ENCODE data around the gene CC2D1B. TPM values are rescaled to one million over a fixed set of nuclear protein-coding genes. Genes with fewer than 3 reads are reported as not detected.

Gene CC2D1B
- total RNA-seq, 1 experiment from 2014 or later = 29.5 TPM

DNA sequence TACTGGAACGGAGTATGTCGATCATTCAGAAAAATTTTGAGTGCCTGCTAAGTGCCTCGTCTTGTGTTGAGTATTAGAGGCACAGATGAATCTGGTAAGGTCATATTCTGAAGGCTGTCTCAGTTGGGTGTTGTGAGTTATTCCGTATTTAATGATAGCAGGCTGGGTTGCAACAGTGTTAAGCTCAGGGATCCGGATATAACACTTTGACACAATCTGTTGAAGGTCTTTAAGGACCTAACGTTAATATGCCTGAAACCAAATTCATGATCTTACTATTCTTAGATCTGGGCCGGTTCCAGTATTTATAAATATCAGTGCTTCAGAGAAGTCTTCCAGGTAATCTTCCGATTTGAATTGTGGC, 39.0 kb upstream of the CC2D1B start:
- DNase-seq (ENCODE audit: unreplicated experiment) = no peak
- POLR2A ChIA-PET = interaction anchor here (0.7 to 5.2 kb wide), 27 partner anchors 9 to 350 kb away, joined by 3 to 46 read pairs (median 6); partner anchors contain the start of genes CC2D1B, COA7, TXNDC12 and ZFYVE9
- H3K4me3 Mint-ChIP-seq (ENCODE audit: unreplicated experiment) = peak overlapping the region; percentile 100
- TF ChIP-seq, protein P1, sequence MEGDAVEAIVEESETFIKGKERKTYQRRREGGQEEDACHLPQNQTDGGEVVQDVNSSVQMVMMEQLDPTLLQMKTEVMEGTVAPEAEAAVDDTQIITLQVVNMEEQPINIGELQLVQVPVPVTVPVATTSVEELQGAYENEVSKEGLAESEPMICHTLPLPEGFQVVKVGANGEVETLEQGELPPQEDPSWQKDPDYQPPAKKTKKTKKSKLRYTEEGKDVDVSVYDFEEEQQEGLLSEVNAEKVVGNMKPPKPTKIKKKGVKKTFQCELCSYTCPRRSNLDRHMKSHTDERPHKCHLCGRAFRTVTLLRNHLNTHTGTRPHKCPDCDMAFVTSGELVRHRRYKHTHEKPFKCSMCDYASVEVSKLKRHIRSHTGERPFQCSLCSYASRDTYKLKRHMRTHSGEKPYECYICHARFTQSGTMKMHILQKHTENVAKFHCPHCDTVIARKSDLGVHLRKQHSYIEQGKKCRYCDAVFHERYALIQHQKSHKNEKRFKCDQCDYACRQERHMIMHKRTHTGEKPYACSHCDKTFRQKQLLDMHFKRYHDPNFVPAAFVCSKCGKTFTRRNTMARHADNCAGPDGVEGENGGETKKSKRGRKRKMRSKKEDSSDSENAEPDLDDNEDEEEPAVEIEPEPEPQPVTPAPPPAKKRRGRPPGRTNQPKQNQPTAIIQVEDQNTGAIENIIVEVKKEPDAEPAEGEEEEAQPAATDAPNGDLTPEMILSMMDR (IDR thresholded peaks at IDR 0.05; ENCODE audit: unreplicated experiment) = no peak
- H3K9me3 Mint-ChIP-seq (ENCODE audit: unreplicated experiment) = no peaks in the 10 kb centered on the region
- CTCF ChIA-PET = interaction anchor here (0.6 to 1.5 kb wide), 9 partner anchors 9 to 347 kb away, joined by 3 to 4 read pairs (median 3); no protein-coding TSS in a partner anchor
- H3K27me3 Mint-ChIP-seq (ENCODE audit: insufficient read depth, unreplicated experiment) = no peaks in the 10 kb centered on the region
- intact Hi-C loops (cut with micrococcal nuclease) = loop anchor here (1.0 to 5.0 kb wide), 5 partner anchors 38 to 281 kb away; partner anchors contain the start of genes CC2D1B and TUT4
- peaks cover 57% of the 10 kb centered on the region for H3K36me3 Mint-ChIP-seq (ENCODE audit: insufficient read depth, unreplicated experiment)
- H3K27ac Mint-ChIP-seq (ENCODE audit: low read depth, unreplicated experiment) = peak overlapping the region; percentile 97
- BruUV-seq (replicated peaks) = no TSS peak
- H3K4me1 Mint-ChIP-seq (ENCODE audit: insufficient read depth, unreplicated experiment) = peaks cover 7% of the 10 kb centered on the region

DNA sequence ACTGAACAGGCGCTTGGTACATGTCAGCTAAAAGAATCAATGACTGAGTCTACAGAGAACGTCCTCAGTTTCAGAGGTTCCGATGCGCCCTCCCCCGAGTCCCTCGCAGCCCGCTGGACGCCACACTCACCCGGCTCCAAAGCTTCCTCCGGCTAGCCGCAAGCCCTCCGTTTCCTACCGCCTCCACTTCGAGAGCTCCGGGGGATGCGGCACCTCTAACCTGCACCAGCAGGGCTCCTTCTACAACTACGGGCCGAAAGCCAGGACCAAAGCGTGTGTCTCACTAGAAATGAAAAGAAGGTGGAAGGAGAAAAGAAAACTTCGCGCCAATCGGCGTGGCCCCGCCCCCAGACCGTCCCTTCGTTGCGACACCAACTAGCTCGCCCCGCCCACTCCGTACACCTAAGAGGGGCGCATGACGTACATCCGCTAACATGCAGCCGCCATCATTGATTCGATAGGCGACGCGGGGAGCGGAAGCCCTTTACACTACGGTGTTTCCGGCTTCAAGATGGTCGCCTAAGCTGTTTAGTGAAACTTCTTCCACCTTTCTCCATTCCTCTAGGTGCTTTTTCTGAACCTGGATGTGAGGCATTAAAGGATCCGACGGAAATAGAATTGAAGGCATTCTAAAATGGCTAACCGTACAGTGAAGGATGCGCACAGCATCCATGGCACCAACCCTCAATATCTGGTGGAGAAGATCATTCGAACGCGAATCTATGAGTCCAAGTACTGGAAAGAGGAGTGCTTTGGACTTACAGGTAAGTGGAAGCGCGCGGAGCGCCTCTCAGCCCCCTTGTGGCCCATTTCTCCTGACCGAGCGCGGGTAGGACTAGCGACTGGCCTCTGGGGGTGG, 38.3 kb upstream of the CC2D1B start, which contains the start of the genes ORC1 and PRPF38A:
ORC1 (minus strand) TSS at position 308 of the 859 bp plus-strand sequence. CDS start 2,200 bp downstream, outside the sequence.
PRPF38A (plus strand) TSS at position 487 of the 859 bp plus-strand sequence; CDS start at position 635, 148 bp downstream.
- POLR2A ChIA-PET = interaction anchor here (0.7 to 5.2 kb wide), 28 partner anchors 10 to 371 kb away, joined by 3 to 46 read pairs (median 6); partner anchors contain the start of genes CC2D1B, KTI12, TXNDC12 and ZFYVE9
- TSS peak; percentile 72 for BruUV-seq (replicated peaks)
- peak; percentile 98 for DNase-seq (ENCODE audit: unreplicated experiment)
- CTCF ChIA-PET = interaction anchor here (0.6 to 1.5 kb wide), 8 partner anchors 9 to 346 kb away, joined by 3 to 5 read pairs (median 3); no protein-coding TSS in a partner anchor
- TF ChIP-seq, protein P1 (IDR thresholded peaks at IDR 0.05; ENCODE audit: unreplicated experiment) = peak; percentile 36
- no peaks in the 10 kb centered on the region for H3K27me3 Mint-ChIP-seq (ENCODE audit: insufficient read depth, unreplicated experiment)
- H3K4me3 Mint-ChIP-seq (ENCODE audit: unreplicated experiment) = peak within 1 kb of the TSS; percentile 100
- intact Hi-C loops (cut with micrococcal nuclease) = loop anchor here (1.0 to 5.0 kb wide), 5 partner anchors 37 to 282 kb away; partner anchors contain the start of genes CC2D1B and TUT4
- H3K36me3 Mint-ChIP-seq (ENCODE audit: insufficient read depth, unreplicated experiment) = peaks cover 59% of the 10 kb centered on the region
- peaks cover 7% of the 10 kb centered on the region for H3K4me1 Mint-ChIP-seq (ENCODE audit: insufficient read depth, unreplicated experiment)
- H3K27ac Mint-ChIP-seq (ENCODE audit: low read depth, unreplicated experiment) = peak within 1 kb of the TSS; percentile 97
- H3K9me3 Mint-ChIP-seq (ENCODE audit: unreplicated experiment) = no peaks in the 10 kb centered on the region

DNA sequence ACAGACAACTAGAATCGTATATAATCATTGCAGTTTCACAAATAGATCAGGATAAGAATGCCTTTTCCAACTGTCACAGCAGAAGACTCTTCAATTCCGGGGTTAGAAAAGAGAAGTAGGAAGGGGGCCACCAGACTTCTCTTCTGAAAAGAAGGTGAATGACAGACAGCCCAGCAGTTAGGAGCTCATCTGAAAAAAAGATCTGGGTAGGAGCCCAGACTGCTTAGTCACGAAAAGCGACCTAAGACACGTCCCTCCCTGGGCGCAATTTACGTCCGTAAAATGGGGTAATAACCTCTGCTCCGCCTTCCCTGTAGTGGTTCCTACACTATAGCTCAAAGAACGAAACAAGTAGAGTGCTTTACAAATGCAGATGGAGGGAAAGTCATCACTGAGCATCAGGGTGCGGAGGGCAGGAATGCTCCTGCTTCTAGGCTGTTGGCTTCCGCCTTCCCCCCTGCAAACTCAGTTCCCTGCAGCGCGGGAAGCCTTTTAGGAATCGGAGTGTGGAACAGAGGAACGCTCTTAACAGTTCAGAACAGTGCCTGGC, 37.6 kb upstream of the CC2D1B start:
- DNase-seq (ENCODE audit: unreplicated experiment) = peak; percentile 90
- Mint-ChIP-seq H3K9me3 (ENCODE audit: unreplicated experiment) (no peaks in the 10 kb centered on the region), H3K27ac (ENCODE audit: low read depth, unreplicated experiment) (peak overlapping the region; percentile 97), H3K27me3 (ENCODE audit: insufficient read depth, unreplicated experiment) (no peaks in the 10 kb centered on the region), H3K36me3 (ENCODE audit: insufficient read depth, unreplicated experiment) (peaks cover 52% of the 10 kb centered on the region), H3K4me1 (ENCODE audit: insufficient read depth, unreplicated experiment) (peaks cover 7% of the 10 kb centered on the region), H3K4me3 (ENCODE audit: unreplicated experiment) (peak overlapping the region; percentile 100)
- BruUV-seq (replicated peaks) = no TSS peak
- TF ChIP-seq, protein P1 (IDR thresholded peaks at IDR 0.05; ENCODE audit: unreplicated experiment) = no peak
- intact Hi-C loops (cut with micrococcal nuclease) = loop anchor here (1.0 to 5.0 kb wide), 5 partner anchors 36 to 283 kb away; partner anchors contain the start of genes CC2D1B and TUT4
- ChIA-PET CTCF (interaction anchor here (0.6 to 1.5 kb wide), 5 partner anchors 35 to 346 kb away, joined by 3 to 4 read pairs (median 3); no protein-coding TSS in a partner anchor), POLR2A (interaction anchor here (0.6 to 5.2 kb wide), 21 partner anchors 10 to 370 kb away, joined by 3 to 46 read pairs (median 8); partner anchors contain the start of genes CC2D1B, KTI12, TXNDC12 and ZFYVE9)
